Endothelial cell of umbilical vein (primary cell): Measurements from ENCODE around the gene PFKFB3. TPM values are rescaled to one million over a fixed set of nuclear protein-coding genes. Genes with fewer than 3 reads are reported as not detected.

ENCODE experiments used
- BruUV-seq: library from RNA; stranded (reverse); fragments of 400-500 nt; replicated peaks from 2 replicates; lab custom pipeline; 2021; lab: Mats Ljungman, UMichigan
- CTCF ChIA-PET: fragments of 300-600, 350-600 bp; sonication (Branson Sonifier 250); formaldehyde crosslinking; loops from one replicate; lab custom pipeline; 2021; ENCODE audit warnings: antibody characterized with exemption, inconsistent platforms; lab: Charles Lee
- POLR2A ChIA-PET: fragments of 300-600, 350-600 bp; sonication (Branson Sonifier 250); formaldehyde crosslinking; loops from one replicate; lab custom pipeline; 2021; ENCODE audit warnings: antibody characterized with exemption, inconsistent platforms; lab: Charles Lee
- DNase-seq: peaks from one replicate; pipeline ENCODE4 v3.0.0-alpha.2; 2011; ENCODE audit warnings: low read depth, low spot score
- FAIRE-seq: peaks from 2 replicates; lab custom pipeline; 2011; peaks lifted over from hg19 to GRCh38; lab: Jason Lieb, UNC
- H2AFZ ChIP-seq: 2 replicates; pipeline ENCODE4 v1.6.0; 2012; ENCODE audit warnings: low read depth, low read length, control low read depth, inconsistent platforms
- H3K27ac ChIP-seq: 2 replicates; pipeline ENCODE4 v1.5.1; 2011; ENCODE audit warnings: low read depth, mild to moderate bottlenecking, control low read depth, low read length, moderate library complexity; ENCODE audit not compliant: insufficient read depth
- H3K27me3 ChIP-seq, 2 experiments: 2 replicates each; pipeline versions ENCODE4 v1.6.0 to v1.6.1; 2011; ENCODE audit warnings: low read length in 2 of 2, mixed read lengths in 1 of 2; ENCODE audit not compliant: control insufficient read depth in 2 of 2, insufficient read depth in 2 of 2
- H3K36me3 ChIP-seq, 2 experiments: 2 replicates in 1 of 2; 3 replicates in 1 of 2; pipeline ENCODE4 v1.5.1; 2011; ENCODE audit warnings: low read length in 2 of 2, mild to moderate bottlenecking in 1 of 2, moderate library complexity in 1 of 2; ENCODE audit not compliant: control insufficient read depth in 2 of 2, insufficient read depth in 2 of 2; ENCODE audit errors: extremely low read depth in 1 of 2
- H3K4me1 ChIP-seq: 3 replicates; pipeline ENCODE4 v1.5.1; 2011; ENCODE audit warnings: mild to moderate bottlenecking, low read length; ENCODE audit not compliant: control insufficient read depth, insufficient read depth; ENCODE audit errors: extremely low read depth
- H3K4me2 ChIP-seq: 2 replicates; pipeline ENCODE4 v1.6.1; 2011; ENCODE audit warnings: low read length, control low read depth, mixed read lengths; ENCODE audit not compliant: insufficient read depth
- H3K4me3 ChIP-seq, 3 experiments: fragments of 200-600 bp in 1 of 3; sonication (generic), shearing (Covaris generic) in 1 of 3; replicated peaks in 1 of 3; 2 replicates each; pipeline ENCODE4 v1.5.1; 2011 to 2016; ENCODE audit warnings: control low read depth in 3 of 3, low read length in 3 of 3, mild to moderate bottlenecking in 2 of 3, inconsistent platforms in 1 of 3, low read depth in 1 of 3, moderate library complexity in 1 of 3; ENCODE audit not compliant: insufficient read depth in 1 of 3
- H3K79me2 ChIP-seq: 2 replicates; pipeline ENCODE4 v1.6.0; 2012; ENCODE audit warnings: low read length, inconsistent platforms; ENCODE audit not compliant: control insufficient read depth, insufficient read depth
- H3K9ac ChIP-seq: replicated peaks from 2 replicates; pipeline ENCODE3; 2011; ENCODE audit warnings: low read length, control low read depth; ENCODE audit not compliant: insufficient read depth; ENCODE audit errors: extremely low read depth
- H3K9me1 ChIP-seq: replicated peaks from 3 replicates; pipeline ENCODE4 v1.6.0; 2011; ENCODE audit warnings: mild to moderate bottlenecking, low read length; ENCODE audit not compliant: control insufficient read depth, insufficient read depth; ENCODE audit errors: extremely low read depth
- H3K9me3 ChIP-seq: replicated peaks from 2 replicates; pipeline ENCODE4 v1.5.1; 2012; ENCODE audit warnings: low read length, inconsistent platforms; ENCODE audit not compliant: control insufficient read depth, insufficient read depth
- H4K20me1 ChIP-seq: replicated peaks from 2 replicates; pipeline ENCODE3; 2011; ENCODE audit warnings: mild to moderate bottlenecking, low read length; ENCODE audit not compliant: control insufficient read depth, insufficient read depth; ENCODE audit errors: extremely low read depth
- EZH2 ChIP-seq: IDR thresholded peaks from 2 replicates; pipeline ENCODE4 v1.6.1; 2012; ENCODE audit warnings: borderline replicate concordance, low read depth, mild to moderate bottlenecking, moderate library complexity, low read length, inconsistent platforms; ENCODE audit not compliant: severe bottlenecking
- FOS ChIP-seq: IDR thresholded peaks from 2 replicates; pipeline ENCODE4 v1.6.1; 2011; ENCODE audit warnings: mild to moderate bottlenecking, low read length, moderate library complexity, borderline replicate concordance; ENCODE audit not compliant: insufficient read depth
- GATA2 ChIP-seq: IDR thresholded peaks from 2 replicates; pipeline ENCODE4 v1.7.0; 2011; ENCODE audit warnings: low read depth, mild to moderate bottlenecking, moderate library complexity, mixed read lengths, low read length; ENCODE audit not compliant: insufficient read length, insufficient read depth
- JUN ChIP-seq: IDR thresholded peaks from 2 replicates; pipeline ENCODE4 v1.6.1; 2011; ENCODE audit warnings: borderline replicate concordance, low read depth; ENCODE audit not compliant: insufficient read length, insufficient read depth
- MYC ChIP-seq: IDR thresholded peaks from one replicate; pipeline ENCODE4 v1.6.1; 2011; ENCODE audit warnings: mild to moderate bottlenecking, low read depth, low read length
- POLR2A ChIP-seq: IDR thresholded peaks from 2 replicates; pipeline ENCODE4 v1.6.1; 2012; ENCODE audit warnings: low read depth, mild to moderate bottlenecking, control low read depth, low read length
- POLR2AphosphoS5 ChIP-seq: IDR thresholded peaks from 2 replicates; pipeline ENCODE4 v1.6.1; 2012; ENCODE audit warnings: low read depth, mild to moderate bottlenecking, control low read depth, low read length, moderate library complexity; ENCODE audit not compliant: insufficient read depth
- dilution Hi-C: fragments of 300-500 bp; cut with MboI; formaldehyde crosslinking; loops from one replicate; pipeline ENCODE4 v1.15.0; 2019; ENCODE audit warnings: low sequenced_read_pairs; ENCODE audit not compliant: extremely low pct_ligation_motif_present
- intact Hi-C: fragments of 100-400 bp; cut with micrococcal nuclease; formaldehyde crosslinking; loops from one replicate; pipeline ENCODE4 v1.10.0; 2022
- polyA plus RNA-seq, 4 experiments: library from polyadenylated mRNA; depleted of rRNA in 3 of 4; stranded (reverse) in 3 of 4; unstranded in 1 of 4; fragments of >200 nt; gene quantifications; 2 replicates each; pipeline versions ENCODE4 v1.2.1 to v1.2.3, GENCODE V29; 2011 to 2012; ENCODE audit warnings: missing spikeins in 1 of 4
- total RNA-seq: library from RNA; stranded (reverse); gene quantifications from 2 replicates; pipeline ENCODE4 v1.2.3, GENCODE V29; 2021
- TF ChIP-seq, protein P1 (sequence below), 2 donors: IDR thresholded peaks; 1 replicate in 1 of 2; 2 replicates in 1 of 2; pipeline ENCODE4 v1.5.1; 2011; ENCODE audit warnings: low read length in 2 of 2, mild to moderate bottlenecking in 2 of 2, moderate library complexity in 2 of 2, control low read depth in 1 of 2, inconsistent platforms in 1 of 2, low read depth in 1 of 2; ENCODE audit not compliant: insufficient read depth in 1 of 2; ENCODE audit errors: extremely low read depth in 1 of 2
- TF ChIP-seq, protein P2 (sequence below): IDR thresholded peaks from 2 replicates; pipeline ENCODE4 v1.6.1; 2011; ENCODE audit not compliant: insufficient read depth, insufficient read length

PFKFB3 gene
- total and polyA plus RNA-seq, 2 donors (not counting 3 experiments of a cell fraction or from before 2014, with no cell fraction given): 15.8 to 33.7 TPM

DNA sequence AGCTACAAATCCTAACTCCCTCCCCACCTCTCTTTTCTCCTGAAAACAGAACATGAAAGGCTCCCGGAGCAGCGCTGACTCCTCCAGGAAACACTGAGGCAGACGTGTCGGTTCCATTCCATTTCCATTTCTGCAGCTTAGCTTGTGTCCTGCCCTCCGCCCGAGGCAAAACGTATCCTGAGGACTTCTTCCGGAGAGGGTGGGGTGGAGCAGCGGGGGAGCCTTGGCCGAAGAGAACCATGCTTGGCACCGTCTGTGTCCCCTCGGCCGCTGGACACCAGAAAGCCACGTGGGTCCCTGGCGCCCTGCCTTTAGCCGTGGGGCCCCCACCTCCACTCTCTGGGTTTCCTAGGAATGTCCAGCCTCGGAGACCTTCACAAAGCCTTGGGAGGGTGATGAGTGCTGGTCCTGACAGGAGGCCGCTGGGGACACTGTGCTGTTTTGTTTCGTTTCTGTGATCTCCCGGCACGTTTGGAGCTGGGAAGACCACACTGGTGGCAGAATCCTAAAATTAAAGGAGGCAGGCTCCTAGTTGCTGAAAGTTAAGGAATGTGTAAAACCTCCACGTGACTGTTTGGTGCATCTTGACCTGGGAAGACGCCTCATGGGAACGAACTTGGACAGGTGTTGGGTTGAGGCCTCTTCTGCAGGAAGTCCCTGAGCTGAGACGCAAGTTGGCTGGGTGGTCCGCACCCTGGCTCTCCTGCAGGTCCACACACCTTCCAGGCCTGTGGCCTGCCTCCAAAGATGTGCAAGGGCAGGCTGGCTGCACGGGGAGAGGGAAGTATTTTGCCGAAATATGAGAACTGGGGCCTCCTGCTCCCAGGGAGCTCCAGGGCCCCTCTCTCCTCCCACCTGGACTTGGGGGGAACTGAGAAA is 30.4 kb downstream of the PFKFB3 start:
- POLR2A ChIA-PET: no interaction called here
- H3K9me3 ChIP-seq: no peaks in the 10 kb centered on the region

More for the DNA sequence above, 30.4 kb downstream of the PFKFB3 start:
- Histone ChIP-seq H3K4me3 (no peak overlapping the region), H3K4me2 (no peak overlapping the region), H3K9me1 (no peaks in the 10 kb centered on the region), H3K36me3 (peaks cover 4 to 34% of the 10 kb centered on the region in 2 experiments), H4K20me1 (no peaks in the 10 kb centered on the region), H3K27me3 (no peaks in the 10 kb centered on the region), H3K9ac (no peak overlapping the region), H3K27ac (no peak overlapping the region), H3K79me2 (no peaks in the 10 kb centered on the region), H2AFZ (no peak overlapping the region), H3K4me1 (peaks cover 6% of the 10 kb centered on the region)
- intact Hi-C loops: no loop called here
- FAIRE-seq (no peak), DNase-seq (no peak)
- CTCF ChIA-PET: no interaction called here
- TF ChIP-seq JUN: no peak
- TF ChIP-seq GATA2: no peak
- no peak for TF ChIP-seq MYC
- TF ChIP-seq, protein P1, sequence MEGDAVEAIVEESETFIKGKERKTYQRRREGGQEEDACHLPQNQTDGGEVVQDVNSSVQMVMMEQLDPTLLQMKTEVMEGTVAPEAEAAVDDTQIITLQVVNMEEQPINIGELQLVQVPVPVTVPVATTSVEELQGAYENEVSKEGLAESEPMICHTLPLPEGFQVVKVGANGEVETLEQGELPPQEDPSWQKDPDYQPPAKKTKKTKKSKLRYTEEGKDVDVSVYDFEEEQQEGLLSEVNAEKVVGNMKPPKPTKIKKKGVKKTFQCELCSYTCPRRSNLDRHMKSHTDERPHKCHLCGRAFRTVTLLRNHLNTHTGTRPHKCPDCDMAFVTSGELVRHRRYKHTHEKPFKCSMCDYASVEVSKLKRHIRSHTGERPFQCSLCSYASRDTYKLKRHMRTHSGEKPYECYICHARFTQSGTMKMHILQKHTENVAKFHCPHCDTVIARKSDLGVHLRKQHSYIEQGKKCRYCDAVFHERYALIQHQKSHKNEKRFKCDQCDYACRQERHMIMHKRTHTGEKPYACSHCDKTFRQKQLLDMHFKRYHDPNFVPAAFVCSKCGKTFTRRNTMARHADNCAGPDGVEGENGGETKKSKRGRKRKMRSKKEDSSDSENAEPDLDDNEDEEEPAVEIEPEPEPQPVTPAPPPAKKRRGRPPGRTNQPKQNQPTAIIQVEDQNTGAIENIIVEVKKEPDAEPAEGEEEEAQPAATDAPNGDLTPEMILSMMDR (IDR thresholded peaks at IDR 0.05; ENCODE audit: extremely low read depth in 1 of 2, insufficient read depth in 1 of 2, low read depth in 1 of 2, low read length in 2 of 2): no peak
- no peak for TF ChIP-seq POLR2A
- no peak for TF ChIP-seq FOS
- TF ChIP-seq, protein P2, sequence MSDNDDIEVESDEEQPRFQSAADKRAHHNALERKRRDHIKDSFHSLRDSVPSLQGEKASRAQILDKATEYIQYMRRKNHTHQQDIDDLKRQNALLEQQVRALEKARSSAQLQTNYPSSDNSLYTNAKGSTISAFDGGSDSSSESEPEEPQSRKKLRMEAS: no peak
- TF ChIP-seq EZH2: no peak
- TF ChIP-seq POLR2AphosphoS5: no peak
- BruUV-seq: no TSS peak
- dilution Hi-C loops: no loop called here
